Peyer's patch (tissue), 4 donors: ENCODE data around the gene GUCY2D. TPM values are rescaled to one million over a fixed set of nuclear protein-coding genes. Genes with fewer than 3 reads are reported as not detected.
"Not testable (repeated sequence)": the region's sequence is repeated elsewhere in the genome, so short reads cannot be mapped to it uniquely, and the experiment has no call there.

ENCODE experiments used
- DNase-seq, 3 donors: peaks; one replicate each; pipeline ENCODE4 v3.0.0-alpha.2; 2017 to 2019
- H3K27ac ChIP-seq, 4 donors: fragments of 200-600 bp; sonication (generic); one replicate each; pipeline ENCODE4 v1.5.1; 2016 to 2019
- H3K27me3 ChIP-seq, 2 donors: fragments of 200-600 bp; sonication (generic); one replicate each; pipeline ENCODE4 v1.5.1; 2019
- H3K36me3 ChIP-seq, 3 donors: fragments of 200-600 bp; sonication (generic); one replicate each; pipeline ENCODE4 v1.5.1; 2016 to 2019
- H3K4me1 ChIP-seq, 4 donors: fragments of 200-600 bp; sonication (generic); one replicate each; pipeline ENCODE4 v1.5.1; 2016 to 2019
- H3K4me3 ChIP-seq, 4 donors: fragments of 200-600 bp; sonication (generic); 1 replicate in 3 of 4; 2 replicates in 1 of 4; pipeline ENCODE4 v1.5.1; 2016 to 2019; ENCODE audit warnings: mild to moderate bottlenecking in 1 of 4
- H3K9me3 ChIP-seq, 4 donors: fragments of 200-600 bp; sonication (generic); one replicate each; pipeline ENCODE4 v1.5.1; 2016 to 2019; ENCODE audit warnings: mild to moderate bottlenecking in 1 of 4
- CTCF ChIP-seq, 6 experiments: fragments of 450-650 bp in 4 of 6; fragments of 200-600 bp in 2 of 6; sonication (generic) in 1 of 6; IDR thresholded peaks; one replicate each; pipeline ENCODE4 v1.5.1; 2017 to 2019; ENCODE audit warnings: antibody characterized with exemption in 6 of 6, mild to moderate bottlenecking in 3 of 6, moderate library complexity in 1 of 6
- POLR2A ChIP-seq, 2 donors: fragments of 450-650 bp; IDR thresholded peaks; one replicate each; pipeline ENCODE4 v1.5.1; 2017; ENCODE audit warnings: antibody characterized with exemption in 2 of 2, mild to moderate bottlenecking in 2 of 2, moderate library complexity in 2 of 2
- total RNA-seq, 4 donors: library from RNA; depleted of rRNA; stranded (reverse); fragments of >200 nt; gene quantifications; one replicate each; pipeline ENCODE4 v1.1.0, GENCODE V29; 2016

The GUCY2D gene
- total RNA-seq: not detected

GRCh38 chr17:8001976-8002720 is at the start of gene GUCY2D:
Gene GUCY2D, plus strand, starts transcription at chr17:8002615. Its CDS starts 433 bp downstream, at chr17:8003048.
- no peaks in the 10 kb centered on the region for H3K9me3 ChIP-seq
- no peak within 1 kb of the TSS for H3K27ac ChIP-seq
- peaks cover 0 to 22% of the 10 kb centered on the region in 2 donors for H3K27me3 ChIP-seq
- H3K4me3 ChIP-seq: peak within 1 kb of the TSS in 3 of 4 donors; percentile 24 to 33 (median 26)
- DNase-seq: peak in 2 of 3 donors; percentile 47 to 62
- TF ChIP-seq POLR2A (IDR thresholded peaks at IDR 0.05) (no peak), CTCF (IDR thresholded peaks at IDR 0.05) (no peak)
- peaks cover 0 to 20% (median 8%) of the 10 kb centered on the region in 4 donors for H3K4me1 ChIP-seq
- no peaks in the 10 kb centered on the region for H3K36me3 ChIP-seq

GRCh38 chr17:7953266-7953665 is 49.1 kb upstream of the GUCY2D start:
- H3K36me3 ChIP-seq: peaks cover 0 to 14% (median 0%) of the 10 kb centered on the region in 3 donors
- H3K4me3 ChIP-seq, H3K4me1 ChIP-seq, H3K27ac ChIP-seq, DNase-seq, H3K9me3 ChIP-seq, H3K27me3 ChIP-seq: not testable (repeated sequence)

- no peak for DNase-seq
- H3K4me1 ChIP-seq: no peaks in the 10 kb centered on the region
- H3K27me3 ChIP-seq: no peaks in the 10 kb centered on the region
- H3K9me3 ChIP-seq: no peaks in the 10 kb centered on the region
- H3K4me3 ChIP-seq: no peak overlapping the region
- H3K36me3 ChIP-seq: no peaks in the 10 kb centered on the region
- no peak overlapping the region for H3K27ac ChIP-seq
- TF ChIP-seq CTCF (IDR thresholded peaks at IDR 0.05) (no peak), POLR2A (IDR thresholded peaks at IDR 0.05) (no peak)
Observed at GRCh38 chr17:7955414-7956227, 46.8 kb upstream of the GUCY2D start.

GRCh38 chr17:7956228-7956965 is 46.0 kb upstream of the GUCY2D start:
- TF ChIP-seq POLR2A (IDR thresholded peaks at IDR 0.05) (no peak), CTCF (IDR thresholded peaks at IDR 0.05) (no peak)
- Histone ChIP-seq H3K36me3 (no peaks in the 10 kb centered on the region), H3K4me1 (no peaks in the 10 kb centered on the region), H3K4me3 (no peak overlapping the region), H3K27ac (peak overlapping the region in 1 of 4 donors; percentile 27), H3K9me3 (no peaks in the 10 kb centered on the region), H3K27me3 (no peaks in the 10 kb centered on the region)
- no peak for DNase-seq

GRCh38 chr17:7959503-7960253 is 42.7 kb upstream of the GUCY2D start:
- no peaks in the 10 kb centered on the region for H3K9me3 ChIP-seq
- no peaks in the 10 kb centered on the region for H3K4me1 ChIP-seq
- H3K27me3 ChIP-seq: no peaks in the 10 kb centered on the region
- DNase-seq: no peak
- H3K4me3 ChIP-seq: no peak overlapping the region
- H3K36me3 ChIP-seq: no peaks in the 10 kb centered on the region
- H3K27ac ChIP-seq: no peak overlapping the region
- no peak for TF ChIP-seq CTCF (IDR thresholded peaks at IDR 0.05)
- no peak for TF ChIP-seq POLR2A (IDR thresholded peaks at IDR 0.05)
